ENCODE data around the gene HSPA8. TPM values are rescaled to one million over a fixed set of nuclear protein-coding genes. Genes with fewer than 3 reads are reported as not detected.

HSPA8 gene
- total and polyA plus RNA-seq, 2 of the 13 experiments (the other 11 are each of a cell fraction or from before 2014, with no cell fraction given): 936 to 2,151 TPM

GRCh38 chr11:123062892-123063825 is 1.2 kb upstream of the HSPA8 start (continued):
- no peak for TF ChIP-seq ADNP (CRISPR knock-in tag; IDR thresholded peaks at IDR 0.05)
- TF ChIP-seq ZBTB37 (CRISPR knock-in tag; IDR thresholded peaks at IDR 0.05): no peak
- no peak for TF ChIP-seq DPF2 (CRISPR knock-in tag; IDR thresholded peaks at IDR 0.05; ENCODE audit: borderline replicate concordance, low read depth)
- TF ChIP-seq GATAD1 (CRISPR knock-in tag; IDR thresholded peaks at IDR 0.05): no peak
- no peak for TF ChIP-seq MEIS2 (CRISPR knock-in tag; IDR thresholded peaks at IDR 0.05)
- TF ChIP-seq ZNF10 (CRISPR knock-in tag; IDR thresholded peaks at IDR 0.05; ENCODE audit: borderline replicate concordance, low read depth): no peak
- TF ChIP-seq THAP7 (CRISPR knock-in tag; IDR thresholded peaks at IDR 0.05): peak; percentile 75; the same call in 1 of the 2 replicates
- TF ChIP-seq ATM (IDR thresholded peaks at IDR 0.05; ENCODE audit: borderline replicate concordance): no peak
- peak; percentile 2 for TF ChIP-seq PHF5A (CRISPR knock-in tag; IDR thresholded peaks at IDR 0.05; ENCODE audit: low read depth, unreplicated experiment)
- no peak for TF ChIP-seq MBD4 (IDR thresholded peaks at IDR 0.05; ENCODE audit: borderline replicate concordance, low read length)
- TF ChIP-seq SPEN (CRISPR knock-in tag; IDR thresholded peaks at IDR 0.05; ENCODE audit: low read depth): no peak; the same call in 1 of the 2 replicates
- no peak for TF ChIP-seq ZNF468 (CRISPR knock-in tag; IDR thresholded peaks at IDR 0.05)
- peak; percentile 82; the same call in 1 of the 2 replicates for TF ChIP-seq SMAD9 (CRISPR knock-in tag; IDR thresholded peaks at IDR 0.05)
- no peak for TF ChIP-seq ZNF460 (CRISPR knock-in tag; IDR thresholded peaks at IDR 0.05; ENCODE audit: borderline replicate concordance)
- 0 out of 2 replicates have a peak, but pooled peaks have one; percentile 70 for TF ChIP-seq PCBP1 (IDR thresholded peaks at IDR 0.05; ENCODE audit: borderline replicate concordance, low read depth, low read length)
- peak; percentile 14 for TF ChIP-seq TAF15 (IDR thresholded peaks at IDR 0.05; ENCODE audit: low read depth, low read length, poor library complexity, severe bottlenecking)
- TF ChIP-seq BHLHE40 (IDR thresholded peaks at IDR 0.05; ENCODE audit: low read length): peak; percentile 76
- TF ChIP-seq ZBTB49 (CRISPR knock-in tag; IDR thresholded peaks at IDR 0.05; ENCODE audit: borderline replicate concordance): no peak
- TF ChIP-seq ZNF7 (CRISPR knock-in tag; IDR thresholded peaks at IDR 0.05): no peak
- TF ChIP-seq ZNF446 (CRISPR knock-in tag; IDR thresholded peaks at IDR 0.05): 0 out of 2 replicates have a peak, but pooled peaks have one; percentile 16
- TF ChIP-seq ZNF878 (CRISPR knock-in tag; IDR thresholded peaks at IDR 0.05): no peak
- no peak for TF ChIP-seq ZNF709 (CRISPR knock-in tag; IDR thresholded peaks at IDR 0.05)
- TF ChIP-seq ZNF18 (CRISPR knock-in tag; IDR thresholded peaks at IDR 0.05; ENCODE audit: insufficient replicate concordance): no peak
